ENCODE measurements around the gene COASY.

COASY gene

DNA sequence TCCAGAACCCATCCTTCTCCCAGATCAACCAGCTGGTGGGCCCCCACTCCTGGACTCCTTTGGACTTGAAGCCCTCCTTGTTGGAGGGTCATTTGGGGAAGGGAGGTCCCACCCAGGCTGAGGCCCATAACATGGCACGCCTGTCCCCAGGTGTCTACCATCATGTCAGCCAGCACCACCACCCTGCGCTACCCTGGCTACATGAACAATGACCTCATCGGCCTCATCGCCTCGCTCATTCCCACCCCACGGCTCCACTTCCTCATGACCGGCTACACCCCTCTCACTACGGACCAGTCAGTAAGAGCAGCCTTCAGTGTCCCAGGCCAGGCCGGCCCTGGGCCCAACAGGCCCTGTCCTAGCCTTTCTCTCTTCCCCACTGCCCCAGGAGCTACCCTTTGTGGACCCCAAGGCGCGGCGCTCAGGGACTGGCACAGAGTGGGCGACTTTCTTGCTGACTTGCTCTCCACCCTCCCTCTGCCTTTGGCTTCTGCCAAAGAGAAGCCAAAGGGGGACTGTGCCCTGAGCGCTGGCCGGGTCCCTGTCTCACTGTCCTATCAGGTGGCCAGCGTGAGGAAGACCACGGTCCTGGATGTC is 51.8 kb downstream of the COASY start:
- DNase-seq (ENCODE audit: low read depth in 2 of 2): no peak
